SK-N-SH treated with all-trans-retinoic acid at 6 μM for 48 hours (cell line): ENCODE data around the gene HACL1.

Experiments used
- ATAC-seq: fragments of 200-7000 bp; cut with Tn5 transposase; 3 replicates; pipeline ENCODE4 v1.9.1; 2020; ENCODE audit warnings: mild to moderate bottlenecking, moderate library complexity
- ARNTL ChIP-seq: fragments of 450-650 bp; formaldehyde crosslinking; IDR thresholded peaks from 2 replicates; pipeline ENCODE4 v1.5.0; 2020; ENCODE audit warnings: low read depth, mild to moderate bottlenecking, moderate library complexity, borderline replicate concordance
- BACH2 ChIP-seq: fragments of 250-450 bp; sonication (Bioruptor Pico); IDR thresholded peaks from 2 replicates; pipeline ENCODE4 v1.9.0; 2021; ENCODE audit warnings: mild to moderate bottlenecking, borderline replicate concordance
- CSDC2 ChIP-seq: fragments of 250-450 bp; sonication (Bioruptor Pico); IDR thresholded peaks from 2 replicates; pipeline ENCODE4 v1.5.0; 2020; ENCODE audit warnings: mild to moderate bottlenecking, moderate library complexity
- ESRRG ChIP-seq: fragments of 250-450 bp; sonication (Bioruptor Pico); IDR thresholded peaks from 2 replicates; pipeline ENCODE4 v1.6.1; 2021; ENCODE audit warnings: mild to moderate bottlenecking
- GLIS3 ChIP-seq: fragments of 250-450 bp; sonication (Bioruptor Pico); IDR thresholded peaks from 2 replicates; pipeline ENCODE4 v1.5.0; 2020; ENCODE audit warnings: mild to moderate bottlenecking, moderate library complexity
- ISL1 ChIP-seq: fragments of 250-450 bp; sonication (Bioruptor Pico); IDR thresholded peaks from 2 replicates; pipeline ENCODE4 v2.1.2; 2022; ENCODE audit warnings: mild to moderate bottlenecking, moderate library complexity
- OSR1 ChIP-seq: fragments of 250-450 bp; sonication (Bioruptor Pico); IDR thresholded peaks from 2 replicates; pipeline ENCODE4 v1.8.0; 2022; ENCODE audit warnings: moderate library complexity, mild to moderate bottlenecking, inconsistent platforms
- PPARA ChIP-seq: fragments of 250-450 bp; sonication (Bioruptor Pico); IDR thresholded peaks from 2 replicates; pipeline ENCODE4 v1.5.0; 2020; ENCODE audit warnings: mild to moderate bottlenecking, borderline replicate concordance
- RARB ChIP-seq: fragments of 250-450 bp; sonication (Bioruptor Pico); IDR thresholded peaks from 2 replicates; pipeline ENCODE4 v1.8.0; 2021; ENCODE audit warnings: mild to moderate bottlenecking, moderate library complexity
- SNAI2 ChIP-seq: fragments of 250-450 bp; sonication (Bioruptor Pico); IDR thresholded peaks from 2 replicates; pipeline ENCODE4 v1.5.0; 2020; ENCODE audit warnings: mild to moderate bottlenecking, moderate library complexity
- TOX ChIP-seq: fragments of 250-450 bp; sonication (Bioruptor Pico); IDR thresholded peaks from 2 replicates; pipeline ENCODE4 v1.8.0; 2021; ENCODE audit warnings: mild to moderate bottlenecking, moderate library complexity, borderline replicate concordance
- ZC3H10 ChIP-seq: fragments of 250-450 bp; sonication (Bioruptor Pico); IDR thresholded peaks from 2 replicates; pipeline ENCODE4 v1.5.1; 2021; ENCODE audit warnings: mild to moderate bottlenecking, moderate library complexity
- ZFP3 ChIP-seq: fragments of 250-450 bp; sonication (Bioruptor Pico); IDR thresholded peaks from 2 replicates; pipeline ENCODE4 v1.5.0; 2020; ENCODE audit warnings: mild to moderate bottlenecking, moderate library complexity
- ZFP30 ChIP-seq: fragments of 450-650 bp; formaldehyde crosslinking; IDR thresholded peaks from 2 replicates; pipeline ENCODE4 v1.5.0; 2022; ENCODE audit warnings: mild to moderate bottlenecking, moderate library complexity
- ZNF565 ChIP-seq: fragments of 450-650 bp; formaldehyde crosslinking; conservative IDR thresholded peaks from 2 replicates; pipeline ENCODE4 v1.5.0; 2020; ENCODE audit warnings: low read depth, mild to moderate bottlenecking, moderate library complexity
- ZNF70 ChIP-seq: fragments of 450-650 bp; formaldehyde crosslinking; IDR thresholded peaks from 2 replicates; pipeline ENCODE4 v1.5.0; 2020; ENCODE audit warnings: mild to moderate bottlenecking, moderate library complexity
- ZNF8 ChIP-seq: fragments of 450-650 bp; formaldehyde crosslinking; IDR thresholded peaks from 2 replicates; pipeline ENCODE4 v1.5.0; 2020; ENCODE audit warnings: mild to moderate bottlenecking, moderate library complexity
- TF ChIP-seq, protein P1 (sequence below): fragments of 250-450 bp; sonication (Bioruptor Pico); IDR thresholded peaks from 2 replicates; pipeline ENCODE4 v1.8.0; 2021; ENCODE audit warnings: low read depth, mild to moderate bottlenecking, moderate library complexity, borderline replicate concordance
- TF ChIP-seq, protein P2 (sequence below): fragments of 250-450 bp; sonication (Bioruptor Pico); IDR thresholded peaks from 2 replicates; pipeline ENCODE4 v1.5.1; 2021; ENCODE audit warnings: mild to moderate bottlenecking, moderate library complexity
- TF ChIP-seq, protein P3 (sequence below): fragments of 250-450 bp; sonication (Bioruptor Pico); IDR thresholded peaks from 2 replicates; pipeline ENCODE4 v1.8.0; 2020; ENCODE audit warnings: mild to moderate bottlenecking, moderate library complexity, borderline replicate concordance
- TF ChIP-seq, protein P4 (sequence below): fragments of 250-450 bp; sonication (Bioruptor Pico); IDR thresholded peaks from 2 replicates; pipeline ENCODE4 v1.5.1; 2020; ENCODE audit warnings: low read depth, mild to moderate bottlenecking, moderate library complexity
- TF ChIP-seq, protein P5 (sequence below): fragments of 250-450 bp; sonication (Bioruptor Pico); IDR thresholded peaks from 2 replicates; pipeline ENCODE4 v1.5.0; 2020; ENCODE audit warnings: mild to moderate bottlenecking, moderate library complexity

HACL1 gene

DNA sequence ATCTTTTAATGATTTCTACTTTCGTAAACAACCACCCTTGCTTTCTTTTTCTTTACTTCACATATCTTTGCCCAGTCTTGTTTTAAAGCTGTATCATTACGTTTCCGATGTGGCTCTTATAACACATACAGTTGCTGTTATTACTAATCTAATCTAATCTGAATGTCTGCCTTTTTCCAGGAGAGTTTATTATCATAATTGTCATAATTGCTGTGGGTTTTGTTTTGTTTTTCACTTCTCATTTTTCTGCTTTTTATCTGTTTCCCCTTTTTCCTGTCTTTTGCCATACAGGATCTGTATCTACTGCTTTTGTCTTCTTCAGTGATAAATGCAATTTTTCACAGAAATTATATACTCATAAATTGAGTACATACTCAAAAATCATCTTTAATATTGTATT, 24.9 kb downstream of the HACL1 start:
- TF ChIP-seq RARB (CRISPR knock-in tag) = no peak
- TF ChIP-seq ESRRG (CRISPR knock-in tag) = no peak
- TF ChIP-seq, protein P1, sequence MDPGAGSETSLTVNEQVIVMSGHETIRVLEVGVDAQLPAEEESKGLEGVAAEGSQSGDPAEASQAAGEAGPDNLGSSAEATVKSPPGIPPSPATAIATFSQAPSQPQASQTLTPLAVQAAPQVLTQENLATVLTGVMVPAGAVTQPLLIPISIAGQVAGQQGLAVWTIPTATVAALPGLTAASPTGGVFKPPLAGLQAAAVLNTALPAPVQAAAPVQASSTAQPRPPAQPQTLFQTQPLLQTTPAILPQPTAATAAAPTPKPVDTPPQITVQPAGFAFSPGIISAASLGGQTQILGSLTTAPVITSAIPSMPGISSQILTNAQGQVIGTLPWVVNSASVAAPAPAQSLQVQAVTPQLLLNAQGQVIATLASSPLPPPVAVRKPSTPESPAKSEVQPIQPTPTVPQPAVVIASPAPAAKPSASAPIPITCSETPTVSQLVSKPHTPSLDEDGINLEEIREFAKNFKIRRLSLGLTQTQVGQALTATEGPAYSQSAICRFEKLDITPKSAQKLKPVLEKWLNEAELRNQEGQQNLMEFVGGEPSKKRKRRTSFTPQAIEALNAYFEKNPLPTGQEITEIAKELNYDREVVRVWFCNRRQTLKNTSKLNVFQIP (CRISPR knock-in tag) = no peak
- TF ChIP-seq, protein P2, sequence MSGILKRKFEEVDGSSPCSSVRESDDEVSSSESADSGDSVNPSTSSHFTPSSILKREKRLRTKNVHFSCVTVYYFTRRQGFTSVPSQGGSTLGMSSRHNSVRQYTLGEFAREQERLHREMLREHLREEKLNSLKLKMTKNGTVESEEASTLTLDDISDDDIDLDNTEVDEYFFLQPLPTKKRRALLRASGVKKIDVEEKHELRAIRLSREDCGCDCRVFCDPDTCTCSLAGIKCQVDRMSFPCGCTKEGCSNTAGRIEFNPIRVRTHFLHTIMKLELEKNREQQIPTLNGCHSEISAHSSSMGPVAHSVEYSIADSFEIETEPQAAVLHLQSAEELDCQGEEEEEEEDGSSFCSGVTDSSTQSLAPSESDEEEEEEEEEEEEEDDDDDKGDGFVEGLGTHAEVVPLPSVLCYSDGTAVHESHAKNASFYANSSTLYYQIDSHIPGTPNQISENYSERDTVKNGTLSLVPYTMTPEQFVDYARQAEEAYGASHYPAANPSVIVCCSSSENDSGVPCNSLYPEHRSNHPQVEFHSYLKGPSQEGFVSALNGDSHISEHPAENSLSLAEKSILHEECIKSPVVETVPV (CRISPR knock-in tag) = no peak
- TF ChIP-seq ZNF565 (CRISPR knock-in tag) = no peak
- no peak for TF ChIP-seq ZC3H10 (CRISPR knock-in tag)
- TF ChIP-seq CSDC2 = no peak
- TF ChIP-seq TOX (CRISPR knock-in tag) = no peak
- no peak for TF ChIP-seq ISL1 (CRISPR knock-in tag)
- no peak for TF ChIP-seq OSR1 (CRISPR knock-in tag)
- no peak for TF ChIP-seq ARNTL
- TF ChIP-seq GLIS3 (CRISPR knock-in tag) = no peak
- TF ChIP-seq, protein P3, sequence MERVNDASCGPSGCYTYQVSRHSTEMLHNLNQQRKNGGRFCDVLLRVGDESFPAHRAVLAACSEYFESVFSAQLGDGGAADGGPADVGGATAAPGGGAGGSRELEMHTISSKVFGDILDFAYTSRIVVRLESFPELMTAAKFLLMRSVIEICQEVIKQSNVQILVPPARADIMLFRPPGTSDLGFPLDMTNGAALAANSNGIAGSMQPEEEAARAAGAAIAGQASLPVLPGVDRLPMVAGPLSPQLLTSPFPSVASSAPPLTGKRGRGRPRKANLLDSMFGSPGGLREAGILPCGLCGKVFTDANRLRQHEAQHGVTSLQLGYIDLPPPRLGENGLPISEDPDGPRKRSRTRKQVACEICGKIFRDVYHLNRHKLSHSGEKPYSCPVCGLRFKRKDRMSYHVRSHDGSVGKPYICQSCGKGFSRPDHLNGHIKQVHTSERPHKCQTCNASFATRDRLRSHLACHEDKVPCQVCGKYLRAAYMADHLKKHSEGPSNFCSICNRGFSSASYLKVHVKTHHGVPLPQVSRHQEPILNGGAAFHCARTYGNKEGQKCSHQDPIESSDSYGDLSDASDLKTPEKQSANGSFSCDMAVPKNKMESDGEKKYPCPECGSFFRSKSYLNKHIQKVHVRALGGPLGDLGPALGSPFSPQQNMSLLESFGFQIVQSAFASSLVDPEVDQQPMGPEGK (CRISPR knock-in tag) = no peak
- TF ChIP-seq ZNF8 (CRISPR knock-in tag) = no peak
- ATAC-seq = no peak

DNA sequence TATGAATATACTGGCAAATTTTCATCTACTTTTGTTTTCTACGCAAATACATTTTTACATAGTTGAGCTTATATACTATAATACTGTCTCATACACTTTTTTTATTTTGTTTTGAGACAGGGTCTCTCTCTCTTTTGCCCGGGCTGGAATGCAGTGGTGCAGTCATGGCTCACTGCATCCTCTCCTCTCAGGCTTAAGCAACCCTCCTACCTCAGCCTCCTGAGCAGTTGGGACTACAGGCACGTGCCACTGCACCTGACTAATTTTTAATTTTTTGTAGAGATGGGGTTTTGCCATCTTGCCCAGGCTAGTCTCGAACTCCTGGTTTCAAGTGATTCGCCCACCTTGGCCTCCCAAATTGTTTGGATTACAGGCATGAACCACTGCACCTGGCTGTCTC, 25.9 kb downstream of the HACL1 start:
- TF ChIP-seq BACH2 (CRISPR knock-in tag) = no peak
- no peak for TF ChIP-seq ZNF8 (CRISPR knock-in tag)
- TF ChIP-seq ZFP3 = no peak
- TF ChIP-seq ZFP30 (CRISPR knock-in tag) = no peak
- TF ChIP-seq, protein P4, sequence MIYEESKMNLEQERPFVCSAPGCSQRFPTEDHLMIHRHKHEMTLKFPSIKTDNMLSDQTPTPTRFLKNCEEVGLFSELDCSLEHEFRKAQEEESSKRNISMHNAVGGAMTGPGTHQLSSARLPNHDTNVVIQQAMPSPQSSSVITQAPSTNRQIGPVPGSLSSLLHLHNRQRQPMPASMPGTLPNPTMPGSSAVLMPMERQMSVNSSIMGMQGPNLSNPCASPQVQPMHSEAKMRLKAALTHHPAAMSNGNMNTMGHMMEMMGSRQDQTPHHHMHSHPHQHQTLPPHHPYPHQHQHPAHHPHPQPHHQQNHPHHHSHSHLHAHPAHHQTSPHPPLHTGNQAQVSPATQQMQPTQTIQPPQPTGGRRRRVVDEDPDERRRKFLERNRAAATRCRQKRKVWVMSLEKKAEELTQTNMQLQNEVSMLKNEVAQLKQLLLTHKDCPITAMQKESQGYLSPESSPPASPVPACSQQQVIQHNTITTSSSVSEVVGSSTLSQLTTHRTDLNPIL (CRISPR knock-in tag) = no peak
- TF ChIP-seq SNAI2 (CRISPR knock-in tag) = no peak
- TF ChIP-seq CSDC2 = no peak
- no peak for TF ChIP-seq RARB (CRISPR knock-in tag)
- TF ChIP-seq, protein P2 (CRISPR knock-in tag) = no peak
- no peak for TF ChIP-seq ESRRG (CRISPR knock-in tag)
- TF ChIP-seq GLIS3 (CRISPR knock-in tag) = no peak
- TF ChIP-seq, protein P5, sequence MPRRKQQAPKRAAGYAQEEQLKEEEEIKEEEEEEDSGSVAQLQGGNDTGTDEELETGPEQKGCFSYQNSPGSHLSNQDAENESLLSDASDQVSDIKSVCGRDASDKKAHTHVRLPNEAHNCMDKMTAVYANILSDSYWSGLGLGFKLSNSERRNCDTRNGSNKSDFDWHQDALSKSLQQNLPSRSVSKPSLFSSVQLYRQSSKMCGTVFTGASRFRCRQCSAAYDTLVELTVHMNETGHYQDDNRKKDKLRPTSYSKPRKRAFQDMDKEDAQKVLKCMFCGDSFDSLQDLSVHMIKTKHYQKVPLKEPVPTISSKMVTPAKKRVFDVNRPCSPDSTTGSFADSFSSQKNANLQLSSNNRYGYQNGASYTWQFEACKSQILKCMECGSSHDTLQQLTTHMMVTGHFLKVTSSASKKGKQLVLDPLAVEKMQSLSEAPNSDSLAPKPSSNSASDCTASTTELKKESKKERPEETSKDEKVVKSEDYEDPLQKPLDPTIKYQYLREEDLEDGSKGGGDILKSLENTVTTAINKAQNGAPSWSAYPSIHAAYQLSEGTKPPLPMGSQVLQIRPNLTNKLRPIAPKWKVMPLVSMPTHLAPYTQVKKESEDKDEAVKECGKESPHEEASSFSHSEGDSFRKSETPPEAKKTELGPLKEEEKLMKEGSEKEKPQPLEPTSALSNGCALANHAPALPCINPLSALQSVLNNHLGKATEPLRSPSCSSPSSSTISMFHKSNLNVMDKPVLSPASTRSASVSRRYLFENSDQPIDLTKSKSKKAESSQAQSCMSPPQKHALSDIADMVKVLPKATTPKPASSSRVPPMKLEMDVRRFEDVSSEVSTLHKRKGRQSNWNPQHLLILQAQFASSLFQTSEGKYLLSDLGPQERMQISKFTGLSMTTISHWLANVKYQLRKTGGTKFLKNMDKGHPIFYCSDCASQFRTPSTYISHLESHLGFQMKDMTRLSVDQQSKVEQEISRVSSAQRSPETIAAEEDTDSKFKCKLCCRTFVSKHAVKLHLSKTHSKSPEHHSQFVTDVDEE = no peak
- no peak for TF ChIP-seq ISL1 (CRISPR knock-in tag)
- no peak for TF ChIP-seq PPARA (CRISPR knock-in tag)
- no peak for TF ChIP-seq ZC3H10 (CRISPR knock-in tag)
- no peak for TF ChIP-seq ARNTL
- TF ChIP-seq ZNF70 (CRISPR knock-in tag) = no peak
- TF ChIP-seq, protein P3 (CRISPR knock-in tag) = no peak
- TF ChIP-seq ZNF565 (CRISPR knock-in tag) = no peak
- TF ChIP-seq, protein P1 (CRISPR knock-in tag) = no peak
- no peak for ATAC-seq
